H1 (cell line): ENCODE measurements around the gene BIRC7. TPM values are rescaled to one million over a fixed set of nuclear protein-coding genes. Genes with fewer than 3 reads are reported as not detected.

Experiments
- CHD2 ChIP-seq: IDR thresholded peaks from 2 replicates; pipeline ENCODE4 v1.6.1; 2012; ENCODE audit warnings: low read length, improper control_type of control experiment
- POLR2AphosphoS5 ChIP-seq: IDR thresholded peaks from 2 replicates; pipeline ENCODE4 v1.6.1; 2011; ENCODE audit warnings: low read depth, low read length
- polyA plus RNA-seq, 7 experiments: library from polyadenylated mRNA; depleted of rRNA in 3 of 7; stranded (reverse) in 5 of 7; unstranded in 2 of 7; fragments of >200 nt in 5 of 7; fragments of 200-250 nt in 2 of 7; gene quantifications; 1 replicate in 5 of 7; 2 replicates in 1 of 7; 4 replicates in 1 of 7; pipeline versions ENCODE4 v1.2.1 to v1.2.3, GENCODE V29; 2011 to 2013; ENCODE audit warnings: missing spikeins in 2 of 7, mixed read lengths in 2 of 7
- total RNA-seq: library from RNA; stranded (reverse); fragmentation: NEBNext Ultra II Directional; extraction: Animal tissue kit (Norgen Biotek cat#: 25700); gene quantifications from 2 replicates; pipeline ENCODE4 v1.2.1, GENCODE V29; 2021

The BIRC7 gene
- total and polyA plus RNA-seq, 2 of the 8 experiments (the other 6 are each of a cell fraction or from before 2014, with no cell fraction given): 0.11 to 0.41 TPM

- TF ChIP-seq CHD2 (no peak), POLR2AphosphoS5 (no peak)
Measured at GRCh38 chr20:63259734-63260460, 24.2 kb downstream of the BIRC7 start (continued).
